C4-2B (cell line): ENCODE data around the gene CFD.

Experiments used
- H3K27ac ChIP-seq: fragments of 450-650 bp; 2 replicates; pipeline ENCODE4 v1.5.1; 2017
- CTCF ChIP-seq: fragments of 450-650 bp; conservative IDR thresholded peaks from 2 replicates; pipeline ENCODE4 v1.5.1; 2017; ENCODE audit warnings: mild to moderate bottlenecking
- ZFX ChIP-seq: fragments of 450-650 bp; IDR thresholded peaks from 2 replicates; pipeline ENCODE4 v1.6.1; 2017

Gene CFD

GRCh38 chr19:861141-861755 lies 1.8 kb downstream of the CFD start:
- H3K27ac ChIP-seq: no peak overlapping the region
- TF ChIP-seq CTCF (no peak), ZFX (no peak)

- no peak overlapping the region for H3K27ac ChIP-seq
- no peak for TF ChIP-seq CTCF
- no peak for TF ChIP-seq ZFX
Observed at GRCh38 chr19:861756-862580, 2.5 kb downstream of the CFD start.

GRCh38 chr19:862581-863314 lies 3.3 kb downstream of the CFD start:
- TF ChIP-seq ZFX (no peak), CTCF (no peak)
- no peak overlapping the region for H3K27ac ChIP-seq

GRCh38 chr19:863315-863620 lies 3.8 kb downstream of the CFD start:
- TF ChIP-seq CTCF: no peak
- TF ChIP-seq ZFX: no peak
- H3K27ac ChIP-seq: no peak overlapping the region

GRCh38 chr19:866769-867300 lies 7.4 kb downstream of the CFD start:
- H3K27ac ChIP-seq: no peak overlapping the region
- TF ChIP-seq CTCF (no peak), ZFX (no peak)

- TF ChIP-seq CTCF (no peak), ZFX (no peak)
- H3K27ac ChIP-seq: no peak overlapping the region
Observed at GRCh38 chr19:867301-867793, 7.9 kb downstream of the CFD start.
